ENCODE measurements around the gene DGKI.
A peak's percentile ranks its signal among the peaks of the same experiment; 100 is the strongest.

DGKI gene

GRCh38 chr7:137539111-137539715 is 307.6 kb downstream of the DGKI start:
- DNase-seq (ENCODE audit: low spot score): peak; percentile 38

GRCh38 chr7:137538361-137538762 is 308.4 kb downstream of the DGKI start:
- peak; percentile 30 for DNase-seq (ENCODE audit: low spot score)

DNA sequence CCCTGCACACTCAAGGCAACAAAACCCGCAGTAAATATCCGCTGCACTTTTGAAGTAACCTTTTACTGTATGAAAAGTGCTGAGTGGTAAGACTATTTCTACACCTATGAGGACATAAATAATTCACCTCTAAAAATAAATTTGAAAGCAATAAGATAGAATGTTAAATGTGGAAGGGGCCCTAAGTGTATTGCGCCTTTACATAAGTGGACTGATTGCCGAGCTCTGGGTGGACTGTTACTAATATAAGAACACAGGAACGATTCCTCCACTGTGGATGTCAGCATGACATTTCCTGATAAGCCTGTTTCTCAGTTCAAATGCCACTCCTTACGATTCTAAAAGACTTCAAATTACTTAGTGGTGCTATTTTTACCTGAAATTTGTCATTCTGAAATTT is 311.2 kb downstream of the DGKI start:
- no peak for DNase-seq (ENCODE audit: low spot score)

DNA sequence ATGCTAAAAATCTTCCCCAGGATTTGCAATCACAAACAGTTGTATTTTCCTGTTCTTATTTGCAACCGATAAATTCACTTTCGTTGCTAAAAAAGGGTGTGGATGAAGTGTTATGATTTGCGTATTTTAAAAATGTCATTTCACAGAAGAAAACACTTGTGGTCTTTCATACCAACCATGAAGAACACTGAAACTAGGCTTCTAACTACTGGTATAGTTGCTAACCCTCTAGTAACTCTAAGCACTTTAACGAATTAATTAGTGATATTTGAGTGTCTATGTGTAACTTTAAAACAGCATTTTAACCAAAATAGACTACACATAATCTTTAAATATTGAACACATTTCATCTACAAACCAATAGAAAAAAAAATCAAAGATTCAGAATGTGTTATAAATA is 315.1 kb downstream of the DGKI start:
- no peak for DNase-seq (ENCODE audit: low spot score)

GRCh38 chr7:137527634-137528033 is 319.1 kb downstream of the DGKI start:
- DNase-seq (ENCODE audit: low spot score): no peak

DNA sequence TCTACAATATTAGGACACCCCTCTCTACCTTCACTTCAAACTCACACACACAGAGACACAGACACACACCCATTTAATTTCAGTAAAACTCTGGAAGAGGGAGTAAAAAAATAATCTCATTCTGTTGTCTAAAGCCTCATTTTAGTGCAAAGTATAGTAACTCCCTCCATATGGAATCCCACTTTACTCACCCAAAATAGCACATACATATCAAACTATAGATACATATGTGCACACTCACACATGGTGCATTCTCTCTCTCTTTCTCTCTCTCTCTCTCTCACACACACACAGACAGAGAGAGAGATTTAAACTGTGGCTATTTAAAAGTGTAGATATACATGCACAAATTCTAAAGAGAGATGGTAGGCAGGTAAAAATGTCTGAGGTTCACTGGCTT is 323.6 kb downstream of the DGKI start:
- no peak for DNase-seq (ENCODE audit: low spot score)

DNA sequence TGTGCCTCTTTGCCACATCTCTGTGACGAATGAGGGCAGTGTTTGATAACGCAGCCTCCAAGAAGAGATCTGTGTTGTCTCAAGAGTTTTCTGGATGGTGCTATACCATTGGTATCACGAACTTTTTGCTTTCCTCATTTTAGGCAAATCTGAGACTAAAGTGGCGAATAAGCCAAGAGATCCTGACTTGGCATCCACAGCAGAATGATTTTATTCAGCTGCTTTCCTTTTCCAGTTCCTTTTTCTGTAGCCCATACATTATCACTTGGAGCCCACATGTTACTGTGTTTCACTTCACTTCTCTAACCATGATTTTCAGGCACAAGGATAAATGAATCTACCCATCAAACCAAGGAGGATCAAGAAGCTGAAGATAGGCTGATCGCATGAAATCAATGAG is 325.3 kb downstream of the DGKI start:
- no peak for DNase-seq (ENCODE audit: low spot score)

DNA sequence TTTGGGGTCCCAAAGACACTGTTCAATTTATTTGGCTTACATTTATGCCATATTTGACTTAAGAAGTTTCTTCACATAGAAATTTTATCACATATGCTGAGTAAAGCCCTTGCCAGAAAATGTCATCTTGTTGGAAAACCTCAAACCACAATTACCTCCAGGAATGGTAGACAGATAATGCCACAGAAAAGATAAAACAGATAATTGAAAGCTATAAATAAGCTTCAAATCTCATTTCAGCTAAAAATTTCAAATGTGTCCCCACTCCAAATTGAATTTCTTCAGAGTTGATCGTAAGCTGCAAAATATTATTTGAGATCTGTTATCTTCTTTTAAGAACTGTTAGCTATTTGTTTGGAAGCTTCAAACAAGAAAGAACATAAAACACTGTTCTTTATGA is 326.8 kb downstream of the DGKI start:
- DNase-seq (ENCODE audit: low spot score): no peak

DNA sequence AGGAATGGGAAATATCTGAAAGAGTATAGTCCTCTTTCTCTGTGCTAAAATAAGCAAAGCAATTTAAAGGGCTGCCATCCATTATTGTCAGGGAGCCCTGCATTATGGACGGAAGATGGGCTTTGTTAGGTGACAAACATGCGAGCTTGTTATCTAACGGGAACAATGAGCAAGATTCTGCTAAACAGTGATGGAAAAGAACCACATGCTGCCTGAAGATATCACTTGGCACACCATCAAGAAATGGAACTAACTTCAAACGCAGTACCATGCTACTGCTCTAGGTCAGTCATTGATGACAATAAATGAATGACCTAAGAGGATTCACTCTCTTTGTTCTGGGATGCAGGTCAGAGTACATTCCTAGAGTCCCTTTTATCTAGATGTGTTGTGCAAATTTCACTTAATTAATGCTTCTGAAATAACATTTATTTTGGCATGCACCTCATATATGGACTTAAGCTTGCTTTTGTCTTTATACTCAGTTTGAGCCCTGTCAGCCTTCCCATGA is 327.5 kb downstream of the DGKI start:
- no peak for DNase-seq (ENCODE audit: low spot score)

GRCh38 chr7:137513091-137513490 is 333.7 kb downstream of the DGKI start:
- no peak for DNase-seq (ENCODE audit: low spot score)

- DNase-seq (ENCODE audit: low spot score): no peak
Measured at GRCh38 chr7:137507096-137507495, 339.7 kb downstream of the DGKI start.

GRCh38 chr7:137506031-137506430 is 340.7 kb downstream of the DGKI start:
- no peak for DNase-seq (ENCODE audit: low spot score)

GRCh38 chr7:137501562-137501961 is 345.2 kb downstream of the DGKI start:
- no peak for DNase-seq (ENCODE audit: low spot score)

DNA sequence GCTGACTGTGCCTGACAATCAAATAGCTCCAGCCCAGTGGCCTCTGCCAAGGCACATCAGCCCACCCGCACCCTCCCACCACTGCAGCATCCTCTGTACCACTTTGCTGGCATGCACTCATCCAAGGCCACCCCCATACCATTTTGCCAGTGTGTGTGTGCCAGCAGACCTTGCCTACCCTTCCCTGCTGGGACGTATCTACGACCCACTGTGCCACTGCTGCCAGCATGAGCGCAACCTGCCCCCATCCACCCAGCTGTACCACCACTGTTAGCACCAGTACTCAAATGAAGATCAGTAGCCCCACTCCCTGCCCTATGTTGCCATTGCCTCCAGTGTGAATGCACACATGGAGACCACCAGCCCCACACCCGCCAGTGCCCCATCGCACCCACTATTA is 353.9 kb downstream of the DGKI start:
- DNase-seq (ENCODE audit: low spot score): no peak

DNA sequence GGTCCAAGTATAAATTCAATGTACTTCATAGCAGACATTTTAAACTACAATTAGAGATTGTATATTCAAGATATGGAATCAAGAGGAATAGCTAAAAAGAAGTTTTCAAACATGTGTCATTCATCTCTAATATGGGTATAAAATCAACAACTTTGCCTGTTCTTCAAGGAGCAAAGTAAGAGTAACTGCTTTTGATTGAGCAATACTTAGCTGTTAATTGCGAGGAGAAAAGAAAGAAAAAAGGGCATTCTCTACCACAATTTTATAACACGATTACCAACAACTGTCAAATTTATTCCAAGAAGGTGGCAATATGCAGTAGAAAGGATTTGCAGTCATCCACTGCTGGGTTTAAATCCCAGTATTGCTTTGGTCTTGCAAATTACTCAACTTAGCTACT is 356.9 kb downstream of the DGKI start:
- DNase-seq (ENCODE audit: low spot score): no peak

DNA sequence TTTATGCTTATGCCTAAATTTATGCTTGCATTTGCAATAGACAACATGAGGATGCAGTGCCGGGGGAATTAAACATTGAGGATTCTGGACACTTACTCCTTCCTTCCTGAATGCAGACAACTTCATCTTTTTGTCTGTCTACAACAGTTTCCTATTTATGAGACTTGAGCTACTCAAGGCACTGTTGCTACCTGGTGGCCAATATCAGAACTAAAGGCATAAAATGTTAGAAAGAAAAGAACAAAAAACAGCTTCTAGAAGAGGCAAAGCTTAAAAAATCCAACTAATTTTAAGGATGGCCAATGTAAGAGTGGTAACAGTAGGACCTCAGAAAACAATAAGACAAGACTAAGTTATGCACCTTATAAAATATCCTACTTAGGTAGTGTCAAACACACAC is 358.7 kb downstream of the DGKI start:
- DNase-seq (ENCODE audit: low spot score): no peak

GRCh38 chr7:137485818-137486217 is 361.0 kb downstream of the DGKI start:
- DNase-seq (ENCODE audit: low spot score): no peak

GRCh38 chr7:137484326-137484725 is 362.4 kb downstream of the DGKI start:
- no peak for DNase-seq (ENCODE audit: low spot score)

GRCh38 chr7:137482466-137482865 is 364.3 kb downstream of the DGKI start:
- DNase-seq (ENCODE audit: low spot score): no peak

- no peak for DNase-seq (ENCODE audit: low spot score)
Measured at GRCh38 chr7:137480824-137481365, 365.9 kb downstream of the DGKI start.

- DNase-seq (ENCODE audit: low spot score): no peak
Measured at GRCh38 chr7:137480401-137480800, 366.4 kb downstream of the DGKI start.

GRCh38 chr7:137476937-137477336 is 369.8 kb downstream of the DGKI start:
- peak; percentile 19 for DNase-seq (ENCODE audit: low spot score)

DNA sequence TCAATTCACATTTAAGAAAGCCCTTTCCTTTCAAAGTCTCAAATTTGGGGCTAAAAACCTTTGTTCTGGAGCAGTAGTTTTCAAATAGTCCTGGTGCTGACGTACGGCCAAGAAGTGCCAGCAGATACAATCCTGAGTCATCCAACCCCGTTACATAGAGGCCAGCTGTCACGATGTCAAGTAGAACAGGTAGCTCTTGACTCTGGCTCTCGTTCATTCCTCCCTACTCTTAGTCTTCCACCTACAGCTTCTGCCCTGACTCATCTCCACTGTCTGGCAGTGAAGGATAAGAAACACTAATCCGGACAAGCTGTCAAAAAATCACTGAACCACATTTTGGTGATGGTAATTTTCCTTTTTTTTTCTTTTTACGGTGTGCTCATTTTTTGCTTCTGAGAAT is 370.8 kb downstream of the DGKI start:
- no peak for DNase-seq (ENCODE audit: low spot score)

DNA sequence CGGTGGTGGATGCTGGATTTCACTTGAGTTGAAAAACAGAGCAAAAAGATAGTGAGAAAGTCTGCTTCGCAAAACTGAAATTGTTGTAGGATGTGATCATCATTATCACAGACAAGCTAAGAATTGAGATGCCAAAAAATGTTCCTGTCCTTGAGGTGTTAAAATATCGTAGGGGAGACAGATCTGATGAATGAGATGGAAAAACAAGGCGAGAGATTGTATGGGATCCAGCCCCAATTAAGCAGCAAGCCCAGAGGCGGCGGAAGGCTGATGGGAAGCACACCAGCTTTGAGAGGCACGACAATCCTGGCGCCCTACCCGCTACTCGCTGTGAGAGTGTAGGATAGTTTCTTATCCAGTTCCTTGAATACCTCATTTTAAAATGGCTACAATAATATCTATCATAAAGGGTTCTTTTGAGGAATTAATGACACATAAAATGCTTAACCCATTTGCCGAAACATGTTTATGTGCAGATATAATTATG is 372.2 kb downstream of the DGKI start:
- no peak for DNase-seq (ENCODE audit: low spot score)

Measured in kidney tubule cell (primary cell).